ENCODE data around the gene TYRO3.
A peak's percentile ranks its signal among the peaks of the same experiment; 100 is the strongest.

Gene TYRO3

DNA sequence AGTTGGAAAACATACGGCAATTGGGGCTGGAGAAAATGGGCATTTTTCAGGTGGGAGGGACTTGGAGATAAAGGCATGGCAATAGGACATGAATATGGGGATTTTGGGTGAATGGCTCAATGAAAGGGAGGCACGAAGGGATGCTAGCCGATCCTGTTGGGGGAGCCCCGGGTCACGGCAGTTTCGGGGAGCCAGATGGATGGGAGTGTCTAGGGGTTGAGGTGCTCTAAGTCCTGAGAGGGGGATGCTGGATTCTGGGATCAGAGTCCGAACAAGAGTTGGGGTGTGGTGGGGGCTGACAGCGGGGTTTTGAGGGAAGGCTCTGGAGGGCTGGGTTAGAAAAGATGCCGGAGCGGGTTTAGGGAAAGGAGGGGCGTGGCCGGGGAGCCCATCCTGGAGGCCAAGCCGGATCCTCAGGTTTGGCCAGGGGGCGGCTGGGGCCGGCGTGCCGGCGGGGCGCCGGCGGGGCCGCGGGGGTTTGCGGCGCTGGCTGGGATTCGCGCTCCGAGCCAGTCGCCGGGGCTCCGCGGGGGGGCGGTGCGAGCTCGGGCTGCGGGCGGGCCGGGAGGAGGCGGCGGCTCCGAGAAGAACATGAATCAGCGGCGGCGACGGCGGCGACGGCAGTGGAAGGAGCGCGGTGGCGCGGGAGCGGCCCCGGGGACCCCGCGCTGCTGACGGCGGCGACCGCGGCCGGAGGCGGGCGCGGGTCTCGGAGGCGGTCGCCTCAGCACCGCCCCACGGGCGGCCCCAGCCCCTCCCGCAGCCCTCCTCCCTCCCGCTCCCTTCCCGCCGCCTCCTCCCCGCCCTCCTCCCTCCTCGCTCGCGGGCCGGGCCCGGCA is at the start of gene TYRO3:
TYRO3 (plus strand) TSS at position 813 of the 839 bp plus-strand sequence. CDS start 46 bp downstream, outside the sequence.
- peak; percentile 59 for DNase-seq (ENCODE audit: low read depth)

DNA sequence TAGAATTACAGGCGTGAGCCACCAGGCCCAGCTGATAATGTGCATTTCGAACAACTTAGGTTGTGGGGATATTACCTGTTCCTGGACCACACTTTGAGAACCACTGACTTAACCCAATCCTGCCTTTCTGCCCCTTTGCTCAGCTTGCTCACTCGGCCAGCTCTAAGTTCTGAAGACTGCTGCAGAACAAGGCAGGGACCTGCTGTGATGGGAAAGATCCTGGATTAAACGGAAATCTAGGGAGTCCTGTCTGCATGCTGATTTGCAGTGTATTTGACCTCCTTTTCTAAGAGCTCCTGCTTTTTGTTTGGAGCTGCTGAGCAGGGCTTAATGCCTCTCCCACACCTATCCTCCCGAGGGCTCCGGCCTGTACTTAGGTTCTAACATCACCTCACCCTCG is 48.3 kb upstream of the TYRO3 start:
- no peak for DNase-seq (ENCODE audit: low read depth)

DNA sequence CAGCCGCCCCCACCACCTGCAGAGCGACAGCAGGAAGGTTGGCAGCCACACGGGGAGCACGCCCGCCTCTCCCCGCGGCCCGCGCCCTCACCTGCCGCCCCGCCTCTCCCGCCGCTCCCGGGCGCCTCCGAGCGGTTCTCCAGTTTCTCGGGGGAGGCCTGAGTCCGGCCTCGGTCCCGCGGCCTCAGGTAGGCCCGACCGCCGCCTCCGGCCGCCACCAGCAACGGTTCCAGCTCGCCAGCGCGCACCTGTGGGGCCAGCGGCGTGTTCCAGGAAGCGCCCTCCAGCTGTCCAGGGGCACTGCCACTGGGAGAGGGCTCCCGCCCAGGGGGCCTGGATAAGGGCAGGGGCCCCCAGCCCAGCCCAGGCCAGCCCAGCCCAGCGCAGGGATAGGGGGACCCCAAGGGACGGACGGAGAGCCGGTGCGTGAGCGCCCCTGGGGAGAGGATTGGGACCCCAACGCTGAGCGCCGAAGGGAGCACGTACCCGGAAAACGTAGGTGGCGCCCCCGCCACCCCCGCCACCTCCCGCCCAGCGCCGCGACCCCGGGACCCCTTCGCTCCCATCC is 47.6 kb upstream of the TYRO3 start:
- DNase-seq (ENCODE audit: low read depth) = no peak

DNA sequence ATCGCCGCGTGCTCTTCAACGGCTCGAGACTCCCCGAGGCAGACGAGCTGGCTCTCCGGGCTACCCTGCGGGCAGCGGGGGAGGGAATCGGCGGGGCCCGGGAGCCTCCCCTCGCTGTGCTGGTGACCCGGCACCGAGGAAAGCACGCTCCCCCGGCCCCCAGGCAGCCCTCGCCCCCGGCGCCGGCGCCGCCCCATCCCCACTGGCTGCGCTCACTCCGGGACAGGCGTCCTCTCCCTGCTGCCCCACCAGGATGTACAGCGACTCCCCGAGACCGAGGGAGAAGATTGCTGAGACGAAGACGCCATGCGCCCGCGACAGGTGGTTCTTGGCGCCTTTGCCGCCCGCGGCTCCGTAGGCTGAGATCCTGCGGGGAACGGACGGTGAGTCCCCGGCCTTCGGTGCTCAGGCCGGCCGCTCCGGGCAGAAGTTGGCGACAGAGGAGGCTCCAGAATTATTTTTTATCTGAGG is 47.1 kb upstream of the TYRO3 start:
- no peak for DNase-seq (ENCODE audit: low read depth)

- DNase-seq (ENCODE audit: low read depth) = no peak
Measured at GRCh38 chr15:41512512-41512939, 46.5 kb upstream of the TYRO3 start.

GRCh38 chr15:41512940-41513505 is 46.0 kb upstream of the TYRO3 start:
- no peak for DNase-seq (ENCODE audit: low read depth)

DNA sequence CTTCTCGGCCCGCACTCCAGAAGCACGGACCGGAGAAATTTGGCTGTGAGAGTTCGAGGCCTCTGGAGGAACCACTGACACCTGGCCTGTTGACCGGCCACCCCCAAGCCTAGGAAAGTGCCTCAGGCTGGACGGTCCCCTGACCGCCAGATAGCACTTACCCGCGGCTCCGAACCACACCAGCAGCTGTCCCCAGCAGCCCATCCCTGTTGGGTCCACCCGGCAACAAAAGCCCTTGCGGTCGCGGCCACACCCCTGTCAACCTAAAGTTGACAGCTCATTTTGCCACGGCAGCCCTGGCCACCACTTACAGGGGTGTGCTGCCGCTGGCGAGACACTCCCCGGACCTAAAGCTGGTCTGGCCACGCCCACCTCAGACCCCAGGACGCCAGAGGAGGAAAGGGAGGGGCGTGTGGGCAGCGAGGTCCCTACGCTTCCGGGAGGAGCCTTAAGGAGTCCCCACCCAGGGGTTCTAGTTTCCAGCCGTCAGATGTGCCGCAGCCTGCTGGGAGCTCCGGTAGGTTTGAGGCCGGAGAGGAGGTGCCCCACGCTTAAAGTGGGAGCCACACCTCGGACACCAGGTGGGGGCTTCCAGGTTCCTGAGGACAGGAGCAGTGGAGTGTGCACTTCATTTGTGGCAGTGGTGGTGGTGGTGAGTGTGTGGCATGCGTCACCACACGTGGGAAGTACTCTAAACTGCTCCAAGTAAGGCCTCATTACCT is 45.3 kb upstream of the TYRO3 start, which contains the start of gene LTK:
LTK (minus strand) TSS at position 322 of the 722 bp plus-strand sequence; CDS start at position 204, 118 bp downstream.
- DNase-seq (ENCODE audit: low read depth) = no peak

- DNase-seq (ENCODE audit: low read depth) = no peak
Measured at GRCh38 chr15:41517895-41518449, 41.0 kb upstream of the TYRO3 start.

DNA sequence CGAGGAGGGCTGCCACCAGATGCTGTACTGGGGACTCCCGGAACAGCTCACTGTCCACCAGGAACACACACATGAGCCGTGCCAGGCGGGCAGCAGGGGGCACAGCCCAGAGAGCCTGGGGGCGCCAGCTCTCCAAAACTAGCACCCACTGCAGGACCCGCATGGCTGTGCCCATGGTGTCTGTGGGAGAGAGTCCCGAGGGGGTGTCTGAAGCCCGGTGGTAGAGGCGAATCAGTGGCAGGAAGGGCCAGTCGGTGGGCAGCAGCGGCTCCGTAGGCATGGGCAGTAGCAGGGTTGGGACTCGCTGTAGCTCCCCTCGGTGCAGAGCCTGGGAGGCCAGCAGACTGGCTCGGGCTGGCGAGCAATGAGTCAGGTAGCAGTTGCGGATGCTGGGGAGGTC is 38.4 kb upstream of the TYRO3 start:
- no peak for DNase-seq (ENCODE audit: low read depth)

DNA sequence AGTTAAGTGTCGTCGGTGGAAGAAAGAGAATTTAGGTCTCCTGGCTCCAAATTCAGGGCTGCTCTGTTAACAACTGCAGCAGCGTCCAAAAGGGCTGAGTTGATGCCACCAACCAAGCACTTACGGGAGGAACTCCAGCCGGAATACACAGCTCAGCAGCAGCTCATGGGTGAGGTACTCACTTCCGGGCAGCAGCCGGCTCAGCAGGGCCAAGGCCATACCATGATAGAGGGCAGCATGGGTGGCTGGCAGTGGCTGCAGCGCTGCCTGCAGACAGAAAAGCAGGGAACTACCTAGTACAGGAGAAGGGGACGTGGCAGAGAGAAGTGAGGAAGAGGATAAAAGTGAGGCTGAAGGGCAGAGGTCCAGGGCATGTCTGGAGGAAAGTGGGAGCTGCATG is 37.4 kb upstream of the TYRO3 start:
- no peak for DNase-seq (ENCODE audit: low read depth)

DNA sequence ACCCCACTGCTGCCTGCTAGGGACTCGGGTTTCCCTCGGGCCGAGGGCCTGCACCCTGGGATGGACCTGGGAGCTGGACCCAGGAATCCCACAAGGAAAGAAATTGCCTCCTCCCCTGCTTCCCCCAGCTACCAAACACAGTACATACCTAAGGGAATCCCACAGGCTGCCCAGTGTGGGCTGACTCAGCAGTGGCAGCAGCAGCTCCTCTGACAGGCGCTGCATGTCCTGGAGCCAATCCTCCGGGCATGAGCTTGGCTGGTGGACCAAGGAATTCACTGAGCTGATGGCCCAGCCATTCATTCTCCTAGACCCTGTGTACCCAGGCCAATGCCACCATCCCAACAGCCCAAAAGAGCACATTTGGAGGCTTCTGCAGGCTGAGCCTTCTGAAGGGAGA is 35.9 kb upstream of the TYRO3 start:
- peak; percentile 33 for DNase-seq (ENCODE audit: low read depth)

DNA sequence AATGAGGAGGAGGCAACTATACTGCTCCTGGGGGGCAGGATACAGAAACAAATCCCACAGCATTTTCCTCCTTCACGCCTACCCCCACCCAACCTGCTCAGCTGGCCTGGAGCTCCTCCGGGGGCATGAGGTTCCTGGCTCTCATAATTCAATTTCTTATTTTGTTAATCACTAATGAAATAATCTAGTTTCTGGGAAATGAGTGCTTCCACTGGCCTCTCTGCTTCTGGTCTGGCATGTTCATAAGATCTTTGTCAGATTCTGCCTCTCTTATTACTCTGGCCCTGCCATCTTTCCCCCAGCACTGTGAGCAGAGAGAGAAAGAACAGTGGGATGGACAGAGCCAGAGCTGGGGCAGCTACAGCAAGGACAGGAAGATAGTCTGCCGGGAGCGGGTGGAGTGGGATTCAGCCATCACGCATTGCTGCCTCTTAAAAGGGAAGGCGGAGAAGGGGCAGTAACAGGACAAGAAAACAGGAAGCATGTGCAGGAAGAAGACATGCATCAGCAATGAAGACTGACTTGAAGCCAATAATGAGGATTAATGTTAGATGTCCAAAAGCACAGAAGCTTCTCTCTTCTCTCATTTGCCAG is 28.6 kb upstream of the TYRO3 start:
- no peak for DNase-seq (ENCODE audit: low read depth)

GRCh38 chr15:41535544-41535943 is 23.5 kb upstream of the TYRO3 start:
- DNase-seq (ENCODE audit: low read depth) = no peak

DNA sequence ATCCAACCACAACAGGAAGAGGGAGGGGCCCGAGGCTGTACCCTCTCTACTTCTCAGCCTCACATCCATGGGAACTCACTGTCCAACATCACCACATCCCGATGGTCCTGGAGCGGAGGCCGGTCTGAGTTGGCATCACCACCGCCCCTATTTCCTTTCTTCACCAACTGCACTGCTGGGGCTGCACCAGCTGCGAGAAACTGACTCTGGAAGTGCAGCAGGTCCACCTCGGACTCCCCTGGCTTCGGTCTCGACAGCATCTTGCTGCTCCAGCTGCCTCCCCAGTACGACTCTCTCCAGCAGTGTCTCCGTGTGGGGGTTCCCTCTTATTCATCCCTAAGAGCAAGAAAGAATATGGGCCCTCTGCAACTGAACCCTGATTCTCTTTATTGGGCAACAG is 22.1 kb upstream of the TYRO3 start:
- DNase-seq (ENCODE audit: low read depth) = no peak

GRCh38 chr15:41543521-41543870 is 15.5 kb upstream of the TYRO3 start:
- no peak for DNase-seq (ENCODE audit: low read depth)

GRCh38 chr15:41544650-41545015 is 14.4 kb upstream of the TYRO3 start:
- no peak for DNase-seq (ENCODE audit: low read depth)

DNA sequence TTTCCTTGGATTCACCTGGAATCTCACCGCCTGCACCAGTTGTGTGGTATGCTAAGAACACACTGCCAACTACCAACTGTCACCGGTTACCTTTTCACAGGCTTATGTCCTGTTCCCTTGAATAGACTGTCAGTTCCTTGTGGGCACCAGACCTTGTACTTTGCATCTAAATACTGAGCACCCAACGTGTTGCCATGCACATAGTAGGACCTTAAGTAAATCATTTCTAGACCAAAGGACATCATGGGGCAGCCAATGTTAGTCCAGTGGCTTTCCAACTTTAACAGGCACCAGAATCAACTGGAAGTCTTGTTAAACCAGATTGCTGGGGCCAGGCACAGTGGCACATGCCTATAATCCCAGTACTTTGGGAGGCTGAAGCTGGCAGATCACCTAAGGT is 13.8 kb upstream of the TYRO3 start:
- DNase-seq (ENCODE audit: low read depth) = no peak

- DNase-seq (ENCODE audit: low read depth) = peak; percentile 52
Measured at GRCh38 chr15:41546851-41547786, 11.9 kb upstream of the TYRO3 start.

DNA sequence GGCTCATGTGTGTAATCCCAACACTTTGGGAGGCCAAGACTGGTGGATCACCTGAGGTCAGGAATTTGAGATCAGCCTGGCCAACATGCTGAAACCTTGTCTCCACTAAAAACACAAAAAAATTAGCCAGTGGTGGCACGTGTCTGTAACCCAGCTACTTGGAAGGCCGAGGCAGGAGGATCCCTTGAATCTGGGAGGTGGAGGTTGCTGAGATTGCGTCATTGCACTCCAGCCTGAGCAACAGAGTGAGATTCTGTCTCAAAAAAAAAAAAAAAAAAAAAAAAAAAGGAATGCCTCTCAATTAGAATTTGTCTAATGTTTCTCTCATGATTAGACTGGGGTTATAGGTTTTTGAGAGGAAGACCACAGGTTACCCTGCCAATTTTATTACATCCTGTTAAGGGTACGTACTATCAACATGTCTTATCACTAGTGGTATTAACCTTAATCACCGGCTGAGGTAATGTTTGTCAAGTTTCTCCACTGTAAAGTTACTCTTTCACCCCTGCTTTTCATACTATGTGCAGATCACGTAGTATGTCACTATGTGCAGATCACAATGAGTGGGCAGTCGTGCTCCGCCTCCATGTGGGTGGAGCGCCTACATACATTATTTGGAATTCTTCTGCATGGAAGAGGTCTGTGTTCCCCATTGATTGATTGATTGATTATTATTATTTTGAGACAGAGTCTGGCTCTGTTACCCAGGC is 8.8 kb upstream of the TYRO3 start:
- DNase-seq (ENCODE audit: low read depth) = no peak

DNA sequence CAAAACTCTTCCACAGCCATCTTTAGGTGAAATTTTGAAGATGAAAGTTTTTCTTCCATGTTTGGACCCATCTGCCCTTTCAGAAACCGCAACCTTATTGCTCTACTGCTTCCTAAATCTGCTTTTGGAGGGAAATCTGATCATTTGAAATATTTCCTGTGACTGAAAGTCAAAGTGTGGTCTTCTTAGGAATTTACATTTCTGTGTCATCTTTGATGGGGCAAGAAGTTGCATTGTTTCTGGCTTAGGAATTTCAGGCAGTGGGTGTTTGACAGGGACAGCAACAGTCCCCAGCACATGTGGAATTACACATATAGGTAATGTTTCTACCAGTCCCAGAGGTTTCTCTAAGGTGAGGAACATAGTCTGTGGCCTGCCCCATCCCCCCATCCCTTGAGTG is 5.3 kb upstream of the TYRO3 start:
- DNase-seq (ENCODE audit: low read depth) = no peak
